Adrenal gland (tissue), 12 donors: ENCODE measurements around the gene ZNF644. TPM values are rescaled to one million over a fixed set of nuclear protein-coding genes. Genes with fewer than 3 reads are reported as not detected.

Experiments used
- DNase-seq, 7 donors: peaks; one replicate each; pipeline ENCODE4 v3.0.0-alpha.2; 2019 to 2020
- H3K27ac ChIP-seq, 5 donors: fragments of 200-600 bp; sonication (generic) in 4 of 5; 1 replicate in 3 of 5; 2 replicates in 2 of 5; pipeline versions ENCODE4 v1.5.1 to v1.8.0; 2016 to 2020; ENCODE audit warnings: mild to moderate bottlenecking in 1 of 5
- H3K27me3 ChIP-seq: fragments of 200-600 bp; 2 replicates; pipeline ENCODE4 v1.8.0; 2021
- H3K36me3 ChIP-seq, 2 donors: fragments of 200-600 bp; replicated peaks in 1 of 2; 1 replicate in 1 of 2; 2 replicates in 1 of 2; pipeline versions ENCODE4 v1.5.1 to v1.8.0; 2018 to 2022
- H3K4me1 ChIP-seq, 2 donors: fragments of 200-600 bp; replicated peaks in 1 of 2; 1 replicate in 1 of 2; 2 replicates in 1 of 2; pipeline versions ENCODE4 v1.5.1 to v1.8.0; 2018 to 2021
- H3K4me3 ChIP-seq, 4 donors: fragments of 200-600 bp; sonication (generic) in 3 of 4; one replicate each; pipeline ENCODE4 v1.5.1; 2016 to 2018
- H3K9me3 ChIP-seq, 3 donors: fragments of 200-600 bp; sonication (generic) in 1 of 3; replicated peaks in 1 of 3; 1 replicate in 2 of 3; 2 replicates in 1 of 3; pipeline versions ENCODE4 v1.5.1 to v1.8.0; 2016 to 2021
- CTCF ChIP-seq, 6 experiments: fragments of 450-650 bp in 4 of 6; fragments of 200-600 bp in 2 of 6; sonication (generic) in 1 of 6; IDR thresholded peaks; 1 replicate in 5 of 6; 2 replicates in 1 of 6; pipeline versions ENCODE4 v1.5.1 to v1.8.0; 2016 to 2021; ENCODE audit warnings: antibody characterized with exemption in 6 of 6, mild to moderate bottlenecking in 2 of 6, moderate library complexity in 1 of 6
- POLR2A ChIP-seq, 2 donors: fragments of 450-650 bp; IDR thresholded peaks; one replicate each; pipeline ENCODE4 v1.6.1; 2017; ENCODE audit warnings: antibody characterized with exemption in 2 of 2, mild to moderate bottlenecking in 2 of 2, moderate library complexity in 1 of 2
- WGBS, 4 donors: extraction: QIAGEN DNeasy Blood & Tissue Kit in 2 of 4; methylation state at CpG; one replicate each; pipeline versions ENCODE4 v1.1.5 to v1.1.7; 2013 to 2017; 5-methylcytosine and 5-hydroxymethylcytosine counted together
- intact Hi-C, 2 donors: fragments of 100-400 bp; cut with DNase I; formaldehyde crosslinking; loops; one replicate each; pipeline versions ENCODE4 v1.14.1 to v1.15.0; 2022 to 2023
- polyA plus RNA-seq, 3 donors: library from polyadenylated mRNA; stranded (reverse); fragments of 200-250 nt in 2 of 3; fragments of 350-450 nt in 1 of 3; fragmentation: Illumina TruSeq in 1 of 3; extraction: RNeasy Lipid Tissue Mini Kit (QIAGEN cat#74804) in 1 of 3; gene quantifications; one replicate each; pipeline ENCODE4 v1.2.3, GENCODE V29; 2013 to 2014
- total RNA-seq, 9 donors: library from RNA; depleted of rRNA in 4 of 9; stranded (reverse); fragments of >200 nt in 4 of 9; fragments of 120-200 nt in 1 of 9; fragmentation: NEBNext Ultra II Directional in 1 of 9; extraction: Animal tissue kit (Norgen Biotek cat#: 25700) in 1 of 9; gene quantifications; one replicate each; pipeline versions ENCODE4 v1.1.0 to v1.2.4, GENCODE V29; 2013 to 2023
- donor health status: healthy with polysubstance abuse.
- donor health status: Bipolar disorder and iron deficiency.
- donor health status: DM: yes; HTN: yes; CAD: no.
- donor health status: DM: no; HTN: no; CAD: no.
- donor health status: DM: no; HTN: no; CAD: no.
- donor health status: DM: yes; HTN: yes; CAD: no.

Gene ZNF644
- total and polyA plus RNA-seq, 12 donors, result 15.7 to 60.2 (median 33.3) TPM

GRCh38 chr1:91038582-91038981 is 16.7 kb upstream of the ZNF644 start:
- no peak for DNase-seq
- 86 to 91% (median 88%) methylated on average over 5 of the region's 5 CpGs for WGBS, 4 donors
- no peaks in the 10 kb centered on the region for H3K36me3 ChIP-seq
- intact Hi-C loops, result no loop called here
- no peak overlapping the region for H3K27ac ChIP-seq
- H3K4me1 ChIP-seq, result no peaks in the 10 kb centered on the region
- H3K9me3 ChIP-seq, result no peaks in the 10 kb centered on the region
- no peaks in the 10 kb centered on the region for H3K27me3 ChIP-seq
- no peak for TF ChIP-seq POLR2A (IDR thresholded peaks at IDR 0.05)
- no peak for TF ChIP-seq CTCF (IDR thresholded peaks at IDR 0.05)
- no peak overlapping the region for H3K4me3 ChIP-seq

DNA sequence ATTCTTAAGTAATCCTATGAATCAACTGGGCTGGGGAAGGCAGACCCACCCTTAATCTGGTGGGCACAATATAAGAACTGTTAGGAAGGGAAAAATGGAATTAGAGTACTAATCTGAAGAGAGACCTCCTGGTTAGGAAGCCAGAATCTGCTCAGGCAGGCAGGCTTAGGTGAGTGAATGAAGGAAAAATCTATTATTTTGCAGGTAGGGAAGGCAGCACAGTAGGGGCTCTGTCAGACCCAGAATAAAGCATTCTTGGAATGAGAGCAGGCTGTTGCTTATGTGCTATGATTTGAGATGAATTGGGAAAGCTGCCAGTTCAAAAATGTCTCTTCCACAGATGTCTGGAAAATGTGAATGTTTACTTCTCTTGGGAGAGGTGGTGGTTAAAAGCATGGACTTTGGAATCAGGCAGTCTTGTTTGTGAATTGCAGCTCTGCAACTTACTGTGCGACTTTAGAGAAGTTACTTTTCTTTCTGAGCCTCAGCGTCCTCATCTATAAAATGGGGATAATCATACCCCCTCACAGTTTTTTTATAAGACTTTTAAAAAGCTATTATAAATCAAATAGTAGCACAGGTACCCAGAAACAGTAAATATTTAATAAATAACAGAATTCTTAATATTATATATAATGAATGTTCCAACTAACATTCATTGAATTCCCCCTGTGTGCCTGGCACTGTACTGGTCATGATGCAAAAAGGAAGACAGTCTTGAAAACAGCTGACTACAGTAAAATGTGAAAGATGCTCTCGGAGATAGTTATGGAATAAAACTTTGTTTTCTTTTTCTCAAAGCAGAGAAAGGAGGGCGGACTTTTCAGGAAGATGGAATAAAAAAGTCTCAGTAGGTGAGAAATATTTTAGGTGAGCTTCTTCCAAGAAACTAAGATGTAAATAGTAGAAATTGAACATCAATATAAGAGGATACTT is 15.3 kb upstream of the ZNF644 start:
- no peak overlapping the region for H3K4me3 ChIP-seq
- H3K4me1 ChIP-seq, result no peaks in the 10 kb centered on the region
- 65 to 87% (median 73%) methylated on average over 4 of the region's 4 CpGs for WGBS, 4 donors
- H3K27ac ChIP-seq, result no peak overlapping the region
- DNase-seq, result no peak
- no peak for TF ChIP-seq CTCF (IDR thresholded peaks at IDR 0.05)
- TF ChIP-seq POLR2A (IDR thresholded peaks at IDR 0.05), result no peak
- intact Hi-C loops, result no loop called here
- H3K36me3 ChIP-seq, result no peaks in the 10 kb centered on the region
- no peaks in the 10 kb centered on the region for H3K9me3 ChIP-seq
- H3K27me3 ChIP-seq, result no peaks in the 10 kb centered on the region

- H3K4me1 ChIP-seq, result no peaks in the 10 kb centered on the region
- no peak for DNase-seq
- intact Hi-C loops, result no loop called here
- H3K4me3 ChIP-seq, result no peak overlapping the region
- H3K27ac ChIP-seq, result no peak overlapping the region
- H3K27me3 ChIP-seq, result no peaks in the 10 kb centered on the region
- no peak for TF ChIP-seq CTCF (IDR thresholded peaks at IDR 0.05)
- TF ChIP-seq POLR2A (IDR thresholded peaks at IDR 0.05), result no peak
- H3K36me3 ChIP-seq, result no peaks in the 10 kb centered on the region
- H3K9me3 ChIP-seq, result no peaks in the 10 kb centered on the region
Observed at GRCh38 chr1:91032349-91032748, 10.5 kb upstream of the ZNF644 start.

DNA sequence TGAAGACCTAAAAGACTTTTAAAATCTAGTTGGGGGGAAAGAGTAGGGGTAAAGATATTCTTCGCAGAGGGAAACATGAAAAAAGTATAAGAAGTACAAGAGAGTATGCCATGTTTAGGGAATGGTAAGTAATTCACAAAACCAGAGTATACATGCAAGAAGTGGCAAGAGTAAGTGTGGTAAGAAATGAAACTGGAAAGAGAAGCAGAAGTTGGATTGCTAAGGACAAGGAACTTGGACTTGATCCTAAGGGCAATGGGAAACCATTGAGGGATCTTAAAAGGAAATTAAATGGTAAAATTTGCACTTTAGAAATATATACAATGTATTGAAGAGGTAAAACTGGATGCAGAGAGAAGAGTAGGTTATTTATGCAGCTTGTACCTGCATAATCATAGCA is 9.2 kb upstream of the ZNF644 start:
- no peaks in the 10 kb centered on the region for H3K27me3 ChIP-seq
- H3K4me1 ChIP-seq, result no peaks in the 10 kb centered on the region
- DNase-seq, result no peak
- H3K9me3 ChIP-seq, result no peaks in the 10 kb centered on the region
- WGBS, 4 donors, result 74 to 94% (median 88%) methylated on average over 1 of the region's 1 CpG
- H3K27ac ChIP-seq, result no peak overlapping the region
- H3K4me3 ChIP-seq, result no peak overlapping the region
- no peak for TF ChIP-seq CTCF (IDR thresholded peaks at IDR 0.05)
- no peak for TF ChIP-seq POLR2A (IDR thresholded peaks at IDR 0.05)
- H3K36me3 ChIP-seq, result no peaks in the 10 kb centered on the region
- intact Hi-C loops, result no loop called here
